CD4-positive, alpha-beta T cell (primary cell): Measurements from ENCODE around the gene ESX1. TPM values are rescaled to one million over a fixed set of nuclear protein-coding genes. Genes with fewer than 3 reads are reported as not detected.

Experiments used
- ATAC-seq: fragments of 200-7000 bp; cut with Tn5 transposase; one replicate; pipeline ENCODE4 v1.10.0; 2022; ENCODE audit warnings: mild to moderate bottlenecking; ENCODE audit not compliant: poor library complexity
- CTCF ChIA-PET: fragments of 350-600 bp; sonication (Branson Sonifier 250); formaldehyde crosslinking; loops from one replicate; lab custom pipeline; 2021; ENCODE audit warnings: antibody characterized with exemption, inconsistent platforms; lab: Charles Lee
- POLR2A ChIA-PET: fragments of 350-600 bp; sonication (Branson Sonifier 250); formaldehyde crosslinking; loops from one replicate; lab custom pipeline; 2021; ENCODE audit warnings: antibody characterized with exemption, inconsistent platforms; lab: Charles Lee
- DNase-seq, 14 experiments: peaks; one replicate each; pipeline ENCODE4 v3.0.0-alpha.2; 2013 to 2020; ENCODE audit warnings: mixed read lengths in 2 of 14
- H3K27ac ChIP-seq, 2 donors: one replicate each; pipeline versions ENCODE4 v1.5.1 to v1.7.0; 2013; ENCODE audit warnings: low read length in 2 of 2, low read depth in 1 of 2, mild to moderate bottlenecking in 1 of 2
- H3K27me3 ChIP-seq, 2 experiments: 1 replicate in 1 of 2; 2 replicates in 1 of 2; pipeline versions ENCODE4 v1.6.1 to v1.7.0; 2013; ENCODE audit warnings: low read length in 2 of 2, control low read depth in 1 of 2, mild to moderate bottlenecking in 1 of 2, moderate library complexity in 1 of 2; ENCODE audit not compliant: insufficient read depth in 2 of 2, control insufficient read depth in 1 of 2
- H3K36me3 ChIP-seq: one replicate; pipeline ENCODE4 v1.6.1; 2013; ENCODE audit warnings: low read length, control low read depth; ENCODE audit not compliant: insufficient read depth
- H3K4me1 ChIP-seq: one replicate; pipeline ENCODE4 v1.6.1; 2013; ENCODE audit warnings: low read length, control low read depth; ENCODE audit not compliant: insufficient read depth
- H3K4me3 ChIP-seq: one replicate; pipeline ENCODE4 v1.5.1; 2013; ENCODE audit warnings: mild to moderate bottlenecking, low read length, moderate library complexity
- H3K9me3 ChIP-seq, 2 experiments: 1 replicate in 1 of 2; 2 replicates in 1 of 2; pipeline versions ENCODE4 v1.6.1 to v1.7.0; 2013; ENCODE audit warnings: low read length in 2 of 2, mild to moderate bottlenecking in 2 of 2, control low read depth in 1 of 2, moderate library complexity in 1 of 2; ENCODE audit not compliant: control insufficient read depth in 1 of 2, insufficient read depth in 1 of 2
- H3K27ac Mint-ChIP-seq: one replicate; pipeline ENCODE4 v1.8.0; 2020; ENCODE audit warnings: mixed read lengths
- H3K27me3 Mint-ChIP-seq: one replicate; pipeline ENCODE4 v1.8.0; 2021; ENCODE audit warnings: mixed read lengths
- H3K36me3 Mint-ChIP-seq: one replicate; pipeline ENCODE4 v1.8.0; 2021; ENCODE audit warnings: low read depth, mixed read lengths
- H3K4me1 Mint-ChIP-seq: one replicate; pipeline ENCODE4 v1.8.0; 2021; ENCODE audit warnings: low read depth, mixed read lengths
- H3K4me3 Mint-ChIP-seq: one replicate; pipeline ENCODE4 v1.8.0; 2020; ENCODE audit warnings: mild to moderate bottlenecking, mixed read lengths
- H3K9me3 Mint-ChIP-seq: one replicate; pipeline ENCODE4 v1.8.0; 2020; ENCODE audit warnings: mixed read lengths
- CTCF ChIP-seq: fragments of 200-600 bp; IDR thresholded peaks from one replicate; pipeline ENCODE4 v1.8.0; 2022; ENCODE audit warnings: antibody characterized with exemption, mild to moderate bottlenecking
- intact Hi-C, 2 experiments: fragments of 100-400 bp; cut with DNase I in 1 of 2; cut with micrococcal nuclease in 1 of 2; formaldehyde crosslinking; loops; one replicate each; pipeline versions ENCODE4 v1.15.1 to v1.9.0; 2023 to 2025; cut with DNase I, micrococcal nuclease
- total RNA-seq, 174 experiments: library from RNA in 2 of 174; stranded (reverse) in 2 of 174; gene quantifications; one replicate each; pipeline ENCODE4 v1.2.3 and lab custom pipeline; 2021 to 2026

Gene ESX1
- total RNA-seq, 2 experiments from 2014 or later = not detected

GRCh38 chrX:104270916-104271512, 16.3 kb upstream of the ESX1 start:
- peak; percentile 19 for TF ChIP-seq CTCF
- no peaks in the 10 kb centered on the region for H3K4me1 ChIP-seq
- H3K4me3 ChIP-seq = peak overlapping the region; percentile 21
- Mint-ChIP-seq H3K4me3 (peak overlapping the region; percentile 17), H3K27ac (no peak overlapping the region), H3K4me1 (no peaks in the 10 kb centered on the region), H3K9me3 (no peaks in the 10 kb centered on the region), H3K27me3 (peaks cover 32% of the 10 kb centered on the region), H3K36me3 (no peaks in the 10 kb centered on the region)
- no peak for ATAC-seq
- H3K27ac ChIP-seq = no peak overlapping the region
- no peaks in the 10 kb centered on the region for H3K36me3 ChIP-seq
- peak in 6 of 14 experiments; percentile 0 to 23 (median 12) for DNase-seq
- intact Hi-C loops = no loop called here
- no peaks in the 10 kb centered on the region for H3K9me3 ChIP-seq
- ChIA-PET CTCF (interaction anchor here (1.3 kb wide), 1 partner anchor 11 kb away, joined by 3 read pairs; no protein-coding TSS in a partner anchor), POLR2A (no interaction called here)
- peaks cover 2 to 9% of the 10 kb centered on the region in 2 experiments for H3K27me3 ChIP-seq

- H3K4me1 ChIP-seq = no peaks in the 10 kb centered on the region
- no peak overlapping the region for H3K4me3 Mint-ChIP-seq
- intact Hi-C loops = no loop called here
- H3K4me3 ChIP-seq = no peak overlapping the region
- no peak overlapping the region for H3K27ac ChIP-seq
- ATAC-seq (no peak), DNase-seq (no peak)
- H3K27ac Mint-ChIP-seq = no peak overlapping the region
- H3K27me3 ChIP-seq = peaks cover 0 to 9% of the 10 kb centered on the region in 2 experiments
- TF ChIP-seq CTCF = no peak
- H3K27me3 Mint-ChIP-seq = peaks cover 29% of the 10 kb centered on the region
- H3K9me3 Mint-ChIP-seq = no peaks in the 10 kb centered on the region
- H3K9me3 ChIP-seq = no peaks in the 10 kb centered on the region
- CTCF ChIA-PET = interaction anchor here (1.3 kb wide), 1 partner anchor 11 kb away, joined by 3 read pairs; no protein-coding TSS in a partner anchor
- no peaks in the 10 kb centered on the region for H3K36me3 ChIP-seq
- no peaks in the 10 kb centered on the region for H3K4me1 Mint-ChIP-seq
- no peaks in the 10 kb centered on the region for H3K36me3 Mint-ChIP-seq
- POLR2A ChIA-PET = no interaction called here
Observed at GRCh38 chrX:104270212-104270611, 15.5 kb upstream of the ESX1 start.

- Mint-ChIP-seq H3K9me3 (no peaks in the 10 kb centered on the region), H3K36me3 (no peaks in the 10 kb centered on the region), H3K4me1 (peaks cover 6% of the 10 kb centered on the region), H3K27me3 (peaks cover 41% of the 10 kb centered on the region), H3K27ac (no peak overlapping the region), H3K4me3 (no peak overlapping the region)
- DNase-seq (no peak), ATAC-seq (no peak)
- Histone ChIP-seq H3K36me3 (no peaks in the 10 kb centered on the region), H3K4me1 (no peaks in the 10 kb centered on the region), H3K4me3 (no peak overlapping the region), H3K9me3 (no peaks in the 10 kb centered on the region), H3K27ac (no peak overlapping the region), H3K27me3 (peaks cover 22 to 29% of the 10 kb centered on the region in 2 experiments)
- no peak for TF ChIP-seq CTCF
- ChIA-PET CTCF (no interaction called here), POLR2A (no interaction called here)
- intact Hi-C loops = no loop called here
Observed at GRCh38 chrX:104255465-104255864, 732 bp upstream of the ESX1 start.
